T-helper 2 cell treated with Interferon-gamma antibody and Interleukin-4, amounts not matched to agents 100 ng/mL and 5 ng/mL, for 36 hours (primary cell): ENCODE measurements around the gene DBH. TPM values are rescaled to one million over a fixed set of nuclear protein-coding genes. Genes with fewer than 3 reads are reported as not detected.

Experiments used
- intact Hi-C: fragments of 100-400 bp; cut with micrococcal nuclease; formaldehyde crosslinking; loops from one replicate; pipeline ENCODE4 v1.15.1; 2023
- total RNA-seq: library from RNA; stranded (reverse); gene quantifications from 2 replicates; pipeline ENCODE4 v1.2.3, GENCODE V29; 2022

Gene DBH
- total RNA-seq, 1 donor from 2014 or later = not detected

DNA sequence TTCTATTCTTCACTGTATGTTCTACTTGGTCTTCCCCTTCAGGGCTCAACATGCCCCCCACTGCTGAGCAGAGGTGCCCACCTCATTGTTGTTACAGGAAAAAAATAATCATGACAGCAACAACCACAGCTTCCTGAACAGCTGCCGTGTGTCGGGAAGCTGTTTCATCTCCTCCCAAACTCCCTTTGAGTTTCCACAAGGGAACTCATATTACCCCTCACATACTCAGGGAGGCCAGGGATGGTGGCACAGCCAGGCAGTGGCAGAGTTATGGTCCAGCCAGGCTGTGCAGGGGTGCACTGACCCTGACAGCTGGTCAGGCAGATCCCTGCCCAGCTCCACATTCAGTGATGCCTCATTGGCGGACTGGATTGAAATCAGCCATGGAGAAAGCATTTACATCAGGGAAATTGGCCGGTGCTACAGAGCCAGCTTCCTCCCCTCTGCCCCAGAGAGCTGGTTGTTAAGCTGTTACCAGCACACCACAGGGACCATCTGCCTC is 64.7 kb downstream of the DBH start:
- intact Hi-C loops = no loop called here

DNA sequence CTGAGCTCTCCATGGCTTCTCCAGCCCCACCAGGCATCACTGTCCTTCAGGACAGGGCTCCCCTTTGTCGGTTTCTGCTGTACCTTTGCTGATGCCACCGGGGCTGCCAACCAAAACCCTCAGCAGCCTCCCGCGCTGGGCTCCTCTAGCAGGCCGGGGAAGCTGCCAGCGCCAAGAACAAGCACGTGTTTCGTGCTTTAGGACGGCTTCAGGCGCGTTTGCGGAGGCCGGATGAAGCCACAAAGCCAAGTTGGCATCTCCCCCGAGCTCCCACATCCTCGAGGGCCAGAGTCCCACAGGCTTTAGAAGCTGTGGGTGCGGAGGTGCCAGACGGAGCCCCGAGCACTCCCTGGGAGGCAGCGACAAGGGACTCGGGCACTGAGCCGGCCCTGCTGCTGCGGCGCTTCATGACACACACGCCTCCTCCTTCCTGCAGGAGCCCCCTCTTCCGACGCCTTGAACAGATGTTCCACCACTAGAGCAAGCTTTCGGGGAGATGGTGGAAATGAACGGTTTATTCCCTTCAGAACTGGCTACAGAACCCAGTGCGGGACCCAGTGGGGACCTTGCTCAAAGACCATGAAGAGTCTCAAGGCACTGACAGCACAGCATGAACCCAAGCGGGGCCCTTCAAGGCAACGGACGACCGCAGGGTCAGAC is 65.3 kb downstream of the DBH start:
- intact Hi-C loops = no loop called here

DNA sequence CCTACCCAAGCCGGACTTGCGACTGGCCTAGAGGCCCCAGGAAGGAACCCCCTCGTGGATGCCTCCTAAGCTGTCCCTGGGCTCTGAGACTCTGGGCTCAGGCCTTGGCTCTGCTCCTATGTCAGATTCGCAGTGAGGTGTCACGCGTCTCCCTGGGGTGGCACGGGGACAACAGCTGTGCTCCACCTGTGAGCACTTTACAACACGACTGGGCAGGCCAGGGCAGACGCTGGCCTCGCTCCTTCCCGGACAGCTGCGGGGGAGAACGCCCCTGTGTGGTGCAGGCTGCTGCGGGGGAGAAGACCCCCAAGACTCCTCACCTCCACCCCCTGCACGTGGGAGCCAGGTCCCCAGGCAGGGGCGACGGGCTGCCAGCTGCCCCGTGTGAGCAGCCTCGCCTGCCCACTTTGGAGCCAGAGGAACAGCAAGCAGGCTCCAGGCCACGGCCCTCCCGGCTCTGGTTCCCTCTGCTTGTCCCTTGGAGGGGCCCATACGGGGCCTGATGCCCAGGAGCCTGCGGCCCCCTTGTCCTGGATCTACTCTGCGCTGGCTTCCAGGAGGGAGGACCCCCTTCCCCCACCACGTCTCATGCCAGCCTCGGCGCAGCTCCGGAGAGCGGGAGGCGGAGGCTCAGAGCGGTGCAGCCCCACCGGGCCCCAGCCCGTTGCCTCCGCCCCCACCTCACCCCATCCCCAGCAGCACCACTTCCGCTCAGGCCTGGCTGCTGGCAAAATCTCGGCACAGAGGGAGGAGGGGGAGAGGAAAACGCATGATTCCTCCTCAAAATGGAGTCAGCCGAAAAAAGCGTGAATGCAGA is 66.0 kb downstream of the DBH start:
- intact Hi-C loops = loop anchor here (2.0 kb wide), 1 partner anchor 25 kb away; no protein-coding TSS in a partner anchor

DNA sequence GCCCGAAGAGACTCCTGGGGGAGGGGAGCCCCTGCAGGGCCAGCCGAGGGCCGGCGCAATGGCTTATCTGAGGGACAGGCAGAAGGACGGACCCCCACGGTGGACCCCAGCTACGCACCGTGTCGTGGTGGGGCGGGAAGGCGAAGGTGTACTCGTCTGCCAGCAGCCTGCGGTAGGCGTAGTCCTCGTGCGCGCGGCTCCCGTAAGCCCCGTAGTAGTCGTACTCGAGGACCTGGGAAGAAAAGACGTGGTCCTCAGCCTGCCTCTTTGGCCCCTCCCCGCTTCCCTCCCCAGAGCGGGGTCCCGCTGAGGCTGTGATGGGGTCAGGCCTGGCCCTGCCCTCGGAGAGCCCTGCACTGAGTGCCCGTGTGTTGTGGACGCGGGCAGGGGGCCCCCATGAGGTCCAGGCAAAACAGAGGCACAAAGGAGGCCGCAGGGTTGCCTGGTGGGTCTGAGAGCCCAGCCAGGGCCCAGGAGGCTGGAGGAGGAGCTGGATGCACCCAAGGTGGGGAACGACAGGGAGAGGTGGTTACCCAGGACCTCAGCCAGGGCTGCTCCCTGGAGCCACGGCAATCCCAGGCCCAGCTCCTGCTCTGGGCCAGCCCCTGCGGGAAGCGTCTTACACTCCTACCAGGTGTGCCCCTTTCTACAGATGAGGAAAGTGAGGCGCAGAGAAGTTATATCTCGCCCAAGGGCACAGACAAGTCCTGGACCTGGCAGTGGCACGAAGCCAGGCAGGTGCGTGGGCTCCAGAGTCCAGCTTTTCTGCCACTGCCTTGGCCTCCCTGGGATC is 66.8 kb downstream of the DBH start:
- intact Hi-C loops = loop anchor here (2.0 kb wide), 1 partner anchor 26 kb away; no protein-coding TSS in a partner anchor

DNA sequence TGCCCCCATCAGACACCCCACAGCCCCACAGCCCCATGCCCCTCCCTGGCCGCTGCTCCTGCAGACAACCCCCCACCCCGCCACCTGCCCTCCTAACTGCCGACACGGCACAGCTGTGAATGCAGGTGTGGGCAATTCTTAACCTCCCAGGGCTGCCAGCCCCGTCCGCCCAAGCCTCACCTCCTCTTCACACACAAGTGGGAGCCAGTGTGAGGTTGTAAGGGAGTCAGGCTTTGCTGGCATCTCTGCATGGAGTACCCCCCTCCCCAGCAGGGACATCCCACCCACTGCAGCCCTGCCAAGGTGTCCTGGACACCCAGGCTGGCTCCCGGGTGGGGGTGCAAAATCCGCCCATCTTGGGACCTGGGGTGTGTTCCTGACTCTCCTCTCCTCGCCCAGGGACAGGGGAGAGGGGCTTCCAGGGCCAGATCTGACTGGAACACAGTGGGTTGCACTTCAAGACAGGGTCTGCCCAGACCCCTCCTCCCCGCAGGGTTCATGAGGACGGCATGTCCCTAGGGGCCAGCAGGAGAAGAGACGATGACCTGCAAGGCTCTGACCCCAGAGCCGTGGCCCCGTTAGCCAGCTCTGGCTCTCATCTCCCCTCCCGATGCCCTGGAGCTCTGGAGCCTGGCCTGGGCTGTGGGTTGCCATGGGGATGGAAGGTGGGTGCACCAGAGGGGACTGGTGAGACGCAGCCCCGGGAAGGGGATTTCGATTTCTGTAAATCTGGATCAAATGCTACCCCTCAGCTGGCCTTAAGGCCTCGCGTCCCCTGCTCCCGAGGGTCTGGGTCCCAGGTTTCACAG is 67.6 kb downstream of the DBH start:
- intact Hi-C loops = loop anchor here (2.0 kb wide), 1 partner anchor 27 kb away; no protein-coding TSS in a partner anchor

DNA sequence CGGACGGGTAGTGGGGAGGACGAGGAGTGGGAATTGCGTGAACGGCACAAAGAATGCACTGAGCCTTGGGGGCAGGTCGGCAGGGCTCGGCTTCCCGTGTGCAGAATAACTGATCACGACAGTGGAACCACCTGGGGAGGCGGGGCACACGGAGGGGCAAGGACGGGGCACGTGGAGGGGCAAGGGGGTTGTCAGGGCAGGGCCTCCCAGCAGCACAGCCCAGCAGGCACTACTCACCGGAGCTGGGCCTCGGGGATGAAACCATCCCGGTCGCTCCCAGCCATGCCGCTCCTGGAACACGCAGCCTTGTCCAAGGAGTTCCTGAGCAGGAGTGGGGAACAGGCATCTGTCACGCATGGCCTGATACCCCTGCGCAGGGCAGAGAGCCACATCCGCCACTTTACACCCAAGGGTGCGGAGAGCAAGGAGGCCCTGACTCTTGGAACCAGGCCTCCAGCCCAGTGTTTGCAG is 68.6 kb downstream of the DBH start:
- intact Hi-C loops = no loop called here

DNA sequence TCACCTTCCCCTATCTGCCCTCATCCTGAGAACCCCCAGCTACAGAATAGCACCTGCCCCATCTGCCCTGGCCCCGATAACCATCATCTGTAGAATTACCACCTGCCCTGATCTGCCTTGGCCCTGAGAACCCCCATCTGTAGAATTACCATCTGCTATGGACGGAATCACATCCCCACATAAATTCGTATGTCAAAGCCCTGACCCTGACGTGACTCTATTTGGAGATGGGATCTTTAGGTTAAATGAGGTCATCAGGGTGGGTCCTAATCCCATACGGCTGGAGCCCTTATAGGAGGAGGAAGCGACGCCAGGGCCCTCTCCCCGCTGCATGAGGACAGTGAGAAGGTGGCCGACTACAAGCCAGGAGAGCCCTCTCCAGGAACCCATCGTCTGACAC is 69.4 kb downstream of the DBH start:
- intact Hi-C loops = no loop called here

DNA sequence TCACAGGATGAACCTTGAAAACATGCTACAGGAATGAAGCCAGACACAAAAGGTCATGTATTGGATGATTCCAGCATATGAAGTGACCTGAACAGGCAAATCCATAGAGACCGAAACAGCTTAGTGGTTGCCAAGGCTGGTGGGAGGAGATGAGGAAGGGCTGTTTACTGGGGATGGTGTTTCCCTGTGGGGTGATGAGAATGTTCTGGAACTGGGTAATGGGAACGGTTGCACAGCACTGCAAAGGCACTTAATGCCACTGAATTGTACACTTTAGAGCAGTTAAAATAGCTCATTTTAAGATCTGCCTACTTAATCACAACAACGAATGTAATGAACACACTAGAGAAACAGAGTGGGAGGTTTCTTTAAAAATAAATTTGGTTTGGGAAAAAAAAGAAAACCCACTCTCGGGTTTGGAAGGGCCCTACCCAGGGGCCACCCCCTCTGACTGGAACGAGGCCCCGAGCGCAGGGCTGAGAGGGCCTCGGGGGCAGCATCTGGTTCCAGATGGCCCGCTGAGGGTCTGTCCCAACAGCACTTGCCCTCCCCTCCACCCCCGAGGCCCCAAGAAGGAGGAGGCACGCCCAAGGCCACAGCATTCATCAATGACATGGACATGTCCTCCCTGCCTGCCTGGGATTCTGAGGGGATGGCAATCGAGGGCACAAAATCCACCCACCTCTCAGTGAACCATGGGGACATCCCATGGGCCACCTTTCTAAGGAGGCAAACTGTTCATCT is 70.3 kb downstream of the DBH start:
- intact Hi-C loops = no loop called here

DNA sequence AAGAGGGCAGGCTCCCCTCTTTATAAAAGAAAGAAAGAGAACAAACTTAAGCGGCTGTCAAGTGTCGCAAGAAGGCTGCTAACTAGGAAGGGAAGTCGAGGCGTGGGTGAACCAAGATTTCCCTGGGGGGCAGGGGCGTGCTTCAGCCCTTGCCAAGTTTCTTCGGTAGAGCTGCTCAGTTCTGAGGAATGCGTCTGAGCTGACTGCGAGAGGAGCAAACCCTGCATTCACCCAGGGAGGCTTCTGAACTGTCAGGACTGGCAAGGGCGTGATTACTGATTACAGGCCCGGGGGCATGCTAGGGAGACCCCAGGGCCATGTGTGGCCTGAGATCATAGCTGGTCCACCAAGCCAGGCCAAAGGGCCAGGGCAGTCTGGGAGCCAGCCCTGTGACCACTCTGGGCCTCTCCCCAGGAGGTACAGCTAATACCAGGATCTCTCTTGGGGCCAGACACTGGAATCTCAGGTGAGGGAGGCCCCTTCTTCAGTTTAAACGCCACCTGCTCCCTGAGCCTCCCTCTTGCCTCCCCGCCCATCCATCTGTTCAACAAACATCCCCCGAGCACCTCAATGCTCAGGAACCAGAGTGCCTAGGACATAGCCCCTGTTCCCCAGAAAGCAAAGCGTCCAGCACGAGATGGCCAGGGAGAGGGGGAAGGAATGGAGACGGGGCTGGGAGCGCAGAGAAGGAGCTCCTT is 71.1 kb downstream of the DBH start:
- intact Hi-C loops = no loop called here

DNA sequence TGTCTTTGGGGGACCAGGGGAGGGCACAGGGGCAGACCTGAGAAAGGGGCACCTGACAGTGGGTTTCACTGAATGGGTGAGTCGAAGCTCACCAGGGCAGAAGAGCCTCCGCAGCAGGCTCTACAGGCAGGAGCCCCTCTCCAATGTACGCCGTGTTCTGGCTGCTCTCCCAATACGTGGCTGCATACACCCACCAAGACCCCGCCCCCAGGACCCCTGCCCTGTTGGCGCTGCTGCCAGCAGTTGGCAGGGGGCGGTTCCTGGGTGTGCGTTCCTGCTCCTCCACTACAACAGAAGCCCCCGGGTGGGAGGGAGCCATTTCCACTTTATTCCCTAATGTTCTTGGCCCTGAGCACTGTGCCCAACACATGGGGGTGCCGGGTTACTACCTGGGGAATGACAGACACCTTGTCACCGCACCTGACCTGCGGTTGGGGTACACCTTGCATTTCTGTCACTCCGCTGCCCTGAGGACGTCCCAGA is 71.6 kb downstream of the DBH start:
- intact Hi-C loops = no loop called here

DNA sequence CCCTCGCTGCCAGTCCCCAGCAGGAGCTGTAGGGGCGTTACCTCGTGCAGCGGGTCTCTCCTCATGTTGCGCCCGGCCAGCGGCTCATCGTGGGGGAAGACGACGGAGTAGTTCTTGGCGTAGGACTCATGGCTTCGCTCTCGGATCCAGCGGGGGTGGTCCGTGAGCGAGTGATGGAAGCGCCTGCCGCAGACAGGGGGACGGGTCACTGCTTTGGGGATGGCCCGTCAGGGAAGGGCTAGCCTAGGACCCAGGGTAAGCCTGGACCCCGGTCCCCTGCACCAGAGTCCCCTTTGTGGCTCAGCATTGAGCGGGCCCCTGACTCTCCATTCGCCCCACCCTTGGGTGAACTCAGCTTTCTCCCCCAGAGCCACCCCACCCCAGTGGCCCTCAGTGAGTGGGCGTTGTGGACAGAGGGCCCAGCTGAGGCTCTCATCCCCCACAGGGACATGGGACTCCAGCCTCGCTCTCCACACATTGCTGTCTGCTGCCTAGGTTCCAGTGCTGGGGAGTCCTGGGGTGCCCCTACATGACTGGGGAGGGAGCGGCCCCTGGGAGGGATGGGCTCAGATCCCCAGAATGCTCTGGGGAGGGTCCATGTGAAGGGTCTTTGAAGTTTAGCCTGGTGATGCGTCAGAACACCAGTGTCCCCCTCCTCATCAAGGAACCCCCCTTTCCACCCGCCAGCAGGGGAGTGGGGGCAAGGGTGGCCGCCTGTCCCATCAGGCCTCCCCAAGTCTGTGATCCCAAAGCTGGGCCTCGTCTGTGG is 72.3 kb downstream of the DBH start:
- intact Hi-C loops = no loop called here

Other genes starting within 250 kb of the DBH start
- 25.6 and 26.1 TPM in 2 replicates for gene REXO4, start 218.4 kb upstream of the DBH start, total RNA-seq
- 2.3 TPM in 2 replicates for gene ADAMTS13, start 214.0 kb upstream of the DBH start, total RNA-seq
- gene CACFD1, start 176.4 kb upstream of the DBH start, total RNA-seq = 0.75 and 0.82 TPM in 2 replicates
- gene SLC2A6, start 157.3 kb upstream of the DBH start, total RNA-seq = 2.6 and 2.7 TPM in 2 replicates
- gene MYMK, start 111.4 kb upstream of the DBH start, total RNA-seq = not detected in 2 replicates
- not detected in 2 replicates for gene ADAMTSL2, start 101.7 kb upstream of the DBH start, total RNA-seq
- gene FAM163B, start 27.0 kb upstream of the DBH start, total RNA-seq = not detected in 2 replicates
- gene SARDH, start 102.0 kb downstream of the DBH start, total RNA-seq = 0.68 and 0.73 TPM in 2 replicates